H1 (cell line): ENCODE results near the gene DMWD. TPM values are rescaled to one million over a fixed set of nuclear protein-coding genes. Genes with fewer than 3 reads are reported as not detected.
"Not testable (repeated sequence)": the region's sequence is repeated elsewhere in the genome, so short reads cannot be mapped to it uniquely, and the experiment has no call there.

Source experiments
- CTCF ChIA-PET: fragments of 300-600 bp; sonication (Branson Sonifier 250); formaldehyde crosslinking; loops from one replicate; lab custom pipeline; 2021; ENCODE audit not compliant: partially characterized antibody; lab: Charles Lee
- POLR2A ChIA-PET: fragments of 300-600 bp; sonication (Branson Sonifier 250); formaldehyde crosslinking; loops from one replicate; lab custom pipeline; 2021; ENCODE audit warnings: inconsistent platforms; ENCODE audit not compliant: partially characterized antibody; lab: Charles Lee
- DNase-seq, 2 experiments: peaks; one replicate each; pipeline versions ENCODE4 v3.0.0 to v3.0.0-alpha.2; 2010 to 2022; ENCODE audit warnings: low spot score in 2 of 2, low read depth in 1 of 2, mixed read lengths in 1 of 2
- FAIRE-seq: peaks from 2 replicates; lab custom pipeline; 2011; peaks lifted over from hg19 to GRCh38; lab: Jason Lieb, UNC
- H2AFZ ChIP-seq: 2 replicates; pipeline ENCODE4 v1.8.1; 2012; ENCODE audit warnings: low read length, inconsistent platforms
- H2AK5ac ChIP-seq: 2 replicates; pipeline ENCODE4 v1.6.1; 2013; ENCODE audit warnings: low read depth, low read length
- H2BK120ac ChIP-seq: replicated peaks from 2 replicates; pipeline ENCODE3; 2013; ENCODE audit warnings: low read depth, low read length, inconsistent platforms
- H2BK12ac ChIP-seq: 2 replicates; pipeline ENCODE4 v1.6.1; 2013; ENCODE audit warnings: low read depth, low read length
- H2BK15ac ChIP-seq: 2 replicates; pipeline ENCODE4 v1.6.1; 2013; ENCODE audit warnings: low read length
- H2BK20ac ChIP-seq: 2 replicates; pipeline ENCODE4 v1.6.1; 2013; ENCODE audit warnings: low read length
- H2BK5ac ChIP-seq: 2 replicates; pipeline ENCODE4 v1.6.1; 2013; ENCODE audit warnings: low read depth, low read length
- H3K14ac ChIP-seq: 2 replicates; pipeline ENCODE4 v1.6.1; 2013; ENCODE audit warnings: inconsistent platforms; ENCODE audit not compliant: insufficient read length
- H3K18ac ChIP-seq: 2 replicates; pipeline ENCODE4 v1.6.1; 2013; ENCODE audit warnings: low read length; ENCODE audit errors: extremely low read depth
- H3K23ac ChIP-seq: 2 replicates; pipeline ENCODE4 v1.6.1; 2013; ENCODE audit warnings: inconsistent platforms; ENCODE audit not compliant: insufficient read length
- H3K23me2 ChIP-seq: 2 replicates; pipeline ENCODE4 v1.6.1; 2013; ENCODE audit warnings: low read depth, low read length
- H3K27ac ChIP-seq: 2 replicates; pipeline ENCODE4 v1.6.1; 2011; ENCODE audit warnings: low read depth, low read length, inconsistent platforms
- H3K27me3 ChIP-seq, 4 experiments: replicated peaks in 1 of 4; 1 replicate in 1 of 4; 2 replicates in 3 of 4; pipeline versions ENCODE4 v1.6.1 to v1.8.1; 2011 to 2013; ENCODE audit warnings: low read length in 3 of 4, mild to moderate bottlenecking in 3 of 4, inconsistent platforms in 2 of 4, mixed read lengths in 2 of 4, moderate library complexity in 1 of 4; ENCODE audit not compliant: control insufficient read depth in 3 of 4, insufficient read depth in 3 of 4; ENCODE audit errors: extremely low read depth in 1 of 4
- H3K36me3 ChIP-seq, 4 experiments: 2 replicates each; pipeline versions ENCODE4 v1.6.1 to v1.8.1; 2011 to 2013; ENCODE audit warnings: mild to moderate bottlenecking in 4 of 4, low read length in 3 of 4, moderate library complexity in 2 of 4, control low read depth in 1 of 4, inconsistent platforms in 1 of 4; ENCODE audit not compliant: insufficient read depth in 4 of 4, control insufficient read depth in 2 of 4
- H3K4ac ChIP-seq: replicated peaks from 2 replicates; pipeline ENCODE3; 2013; ENCODE audit warnings: low read length, low read depth, mixed read lengths, inconsistent platforms; ENCODE audit not compliant: insufficient read length
- H3K4me1 ChIP-seq, 4 experiments: replicated peaks in 1 of 4; 1 replicate in 1 of 4; 2 replicates in 3 of 4; pipeline versions ENCODE4 v1.6.1 to v1.8.1; 2011 to 2013; ENCODE audit warnings: low read length in 3 of 4, inconsistent platforms in 2 of 4, mixed read lengths in 1 of 4; ENCODE audit not compliant: insufficient read depth in 4 of 4, control insufficient read depth in 3 of 4
- H3K4me2 ChIP-seq, 2 experiments: 2 replicates each; pipeline versions ENCODE4 v1.6.1 to v1.8.1; 2011 to 2013; ENCODE audit warnings: low read depth in 2 of 2, low read length in 2 of 2, control low read depth in 1 of 2, inconsistent platforms in 1 of 2, mild to moderate bottlenecking in 1 of 2; ENCODE audit not compliant: insufficient read depth in 1 of 2
- H3K4me3 ChIP-seq, 4 experiments: fragments of 200-600, 300-600 bp in 1 of 4; sonication (generic), shearing (Covaris generic), sonication (Bioruptor Twin) in 1 of 4; 2 replicates each; pipeline versions ENCODE4 v1.5.1 to v1.8.1; 2011 to 2016; ENCODE audit warnings: low read length in 4 of 4, low read depth in 3 of 4, control low read depth in 2 of 4, inconsistent platforms in 2 of 4, mild to moderate bottlenecking in 2 of 4, mixed read lengths in 1 of 4, moderate library complexity in 1 of 4; ENCODE audit not compliant: insufficient read depth in 2 of 4; ENCODE audit errors: extremely low read depth in 1 of 4
- H3K56ac ChIP-seq: replicated peaks from 2 replicates; pipeline ENCODE3; 2013; ENCODE audit warnings: low read depth, mild to moderate bottlenecking, mixed read lengths, low read length, inconsistent platforms; ENCODE audit not compliant: insufficient read length
- H3K79me1 ChIP-seq: 2 replicates; pipeline ENCODE4 v1.6.1; 2013; ENCODE audit warnings: low read depth, low read length, control low read depth
- H3K79me2 ChIP-seq, 2 experiments: 2 replicates each; pipeline versions ENCODE4 v1.6.1 to v1.8.1; 2012 to 2013; ENCODE audit warnings: low read length in 2 of 2, mild to moderate bottlenecking in 2 of 2, inconsistent platforms in 1 of 2; ENCODE audit not compliant: insufficient read depth in 2 of 2, control insufficient read depth in 1 of 2
- H3K9ac ChIP-seq, 4 experiments: replicated peaks in 1 of 4; 1 replicate in 1 of 4; 2 replicates in 3 of 4; pipeline versions ENCODE4 v1.6.1 to v1.8.1; 2011 to 2013; ENCODE audit warnings: low read depth in 3 of 4, low read length in 3 of 4, control low read depth in 2 of 4, mild to moderate bottlenecking in 2 of 4, moderate library complexity in 2 of 4, inconsistent platforms in 1 of 4; ENCODE audit errors: extremely low read depth in 1 of 4
- H3K9me3 ChIP-seq, 2 experiments: 2 replicates each; pipeline versions ENCODE4 v1.6.1 to v1.8.1; 2012 to 2013; ENCODE audit warnings: mild to moderate bottlenecking in 2 of 2, moderate library complexity in 2 of 2, control low read depth in 1 of 2, inconsistent platforms in 1 of 2, low read depth in 1 of 2, low read length in 1 of 2, mixed read lengths in 1 of 2; ENCODE audit not compliant: insufficient read depth in 2 of 2
- H4K20me1 ChIP-seq, 2 experiments: replicated peaks in 1 of 2; 2 replicates each; pipeline versions ENCODE3 to v1.8.1; 2011 to 2013; ENCODE audit warnings: inconsistent platforms in 2 of 2, low read length in 2 of 2, mild to moderate bottlenecking in 1 of 2; ENCODE audit not compliant: insufficient read depth in 2 of 2, control insufficient read depth in 1 of 2
- H4K5ac ChIP-seq: 2 replicates; pipeline ENCODE4 v1.6.1; 2013; ENCODE audit warnings: low read length, low read depth, mixed read lengths, inconsistent platforms; ENCODE audit not compliant: insufficient read length
- H4K8ac ChIP-seq: 2 replicates; pipeline ENCODE4 v1.8.0; 2013; ENCODE audit warnings: mild to moderate bottlenecking, moderate library complexity, low read length, inconsistent platforms; ENCODE audit not compliant: insufficient read depth; ENCODE audit errors: extremely low read depth
- H4K91ac ChIP-seq: replicated peaks from 2 replicates; pipeline ENCODE3; 2013; ENCODE audit warnings: low read length, mixed read lengths, inconsistent platforms; ENCODE audit not compliant: insufficient read length
- WGBS, 2 experiments: shearing (Covaris generic) in 1 of 2; methylation state at CpG; one replicate each; pipeline versions ENCODE4 v1.1.6 to v1.1.7; 2013 to 2015; ENCODE audit warnings: low lambda C conversion rate in 2 of 2, mixed read lengths in 2 of 2, inconsistent platforms in 1 of 2, low coverage in 1 of 2, missing lambda C conversion rate in 1 of 2; ENCODE audit not compliant: insufficient replicate concordance in 2 of 2, insufficient coverage in 1 of 2, insufficient read length in 1 of 2; ENCODE audit errors: extremely low coverage in 1 of 2, missing lambda C conversion rate in 1 of 2; 5-methylcytosine and 5-hydroxymethylcytosine counted together
- polyA plus RNA-seq, 7 experiments: library from polyadenylated mRNA; depleted of rRNA in 3 of 7; stranded (reverse) in 5 of 7; unstranded in 2 of 7; fragments of >200 nt in 5 of 7; fragments of 200-250 nt in 2 of 7; gene quantifications; 1 replicate in 5 of 7; 2 replicates in 1 of 7; 4 replicates in 1 of 7; pipeline versions ENCODE4 v1.2.1 to v1.2.3, GENCODE V29; 2011 to 2013; ENCODE audit warnings: missing spikeins in 2 of 7, mixed read lengths in 2 of 7
- total RNA-seq: library from RNA; stranded (reverse); fragmentation: NEBNext Ultra II Directional; extraction: Animal tissue kit (Norgen Biotek cat#: 25700); gene quantifications from 2 replicates; pipeline ENCODE4 v1.2.1, GENCODE V29; 2021

Gene DMWD
- total and polyA plus RNA-seq, 2 of the 8 experiments (the other 6 are each of a cell fraction or from before 2014, with no cell fraction given), result 13.6 to 41.0 TPM

DNA sequence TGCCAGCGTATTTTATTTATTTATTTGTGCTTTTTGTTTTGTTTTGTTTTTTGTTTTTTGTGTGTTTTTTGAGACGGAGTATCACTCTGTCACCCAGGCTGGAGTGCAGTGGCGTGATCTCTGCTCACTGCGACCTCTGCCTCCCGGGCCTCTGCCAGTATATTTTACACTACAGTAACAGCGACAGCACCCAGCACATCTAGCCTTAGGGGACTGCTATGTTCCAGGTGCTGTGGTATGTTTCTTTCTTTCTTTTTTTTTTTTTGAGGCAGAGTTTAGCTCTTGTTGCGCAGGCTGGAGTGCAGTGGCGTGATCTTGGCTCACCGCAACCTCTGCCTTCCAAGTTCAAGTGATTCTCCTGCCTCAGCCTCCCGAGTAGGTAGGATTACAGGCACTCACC is 41.2 kb downstream of the DMWD start:
- H3K4ac ChIP-seq, H3K18ac ChIP-seq, H3K9ac ChIP-seq, H3K14ac ChIP-seq, H2BK15ac ChIP-seq, H4K5ac ChIP-seq, H4K91ac ChIP-seq, DNase-seq, H4K8ac ChIP-seq, H2BK20ac ChIP-seq, H3K9me3 ChIP-seq, H3K4me3 ChIP-seq, H2AK5ac ChIP-seq, H3K56ac ChIP-seq, H3K4me2 ChIP-seq, H2BK120ac ChIP-seq, H3K79me2 ChIP-seq, H3K27ac ChIP-seq, H3K36me3 ChIP-seq, H4K20me1 ChIP-seq, FAIRE-seq, H2BK12ac ChIP-seq, H2BK5ac ChIP-seq, H3K27me3 ChIP-seq, H3K79me1 ChIP-seq, H3K23me2 ChIP-seq, H2AFZ ChIP-seq, H3K23ac ChIP-seq, H3K4me1 ChIP-seq: not testable (repeated sequence)
- ChIA-PET POLR2A (interaction anchor here (1.7 to 12.9 kb wide), 3 partner anchors 8 to 34 kb away, joined by 4 to 153 read pairs (median 5); partner anchors contain the start of gene SIX5), CTCF (interaction anchor here (1.4 to 2.9 kb wide), 4 partner anchors 10 to 28 kb away, joined by 4 to 14 read pairs (median 6); partner anchors contain the start of gene SIX5)
- 96% methylated on average over 10 of the region's 10 CpGs; no CpG with 5 or more reads in 1 of the 2 experiments for WGBS, 2 experiments
